Stimulated activated naive CD8-positive, alpha-beta T cell treated with anti-CD3 and anti-CD28 coated beads, Interleukin-15, Interleukin-2, amounts not matched to agents 100 ng/mL and 50 ng/mL, for 24 hours (primary cell): ENCODE measurements around the gene PLET1.

ENCODE experiments used
- H3K27ac Mint-ChIP-seq: one replicate; pipeline ENCODE4 v1.8.0; 2021; ENCODE audit warnings: mild to moderate bottlenecking, mixed read lengths
- H3K27me3 Mint-ChIP-seq: one replicate; pipeline ENCODE4 v1.8.0; 2021; ENCODE audit warnings: mixed read lengths
- H3K36me3 Mint-ChIP-seq: one replicate; pipeline ENCODE4 v1.8.0; 2021; ENCODE audit warnings: low read depth, mixed read lengths
- H3K4me1 Mint-ChIP-seq: one replicate; pipeline ENCODE4 v1.8.0; 2021; ENCODE audit warnings: low read depth, mixed read lengths
- H3K4me3 Mint-ChIP-seq: one replicate; pipeline ENCODE4 v1.8.0; 2021; ENCODE audit warnings: mild to moderate bottlenecking, mixed read lengths
- H3K9me3 Mint-ChIP-seq: one replicate; pipeline ENCODE4 v1.8.0; 2021; ENCODE audit warnings: mixed read lengths

Gene PLET1

GRCh38 chr11:112273066-112273465 lies 12.4 kb upstream of the PLET1 start:
- Mint-ChIP-seq H3K27me3 (no peaks in the 10 kb centered on the region), H3K4me3 (no peak overlapping the region), H3K36me3 (no peaks in the 10 kb centered on the region), H3K27ac (no peak overlapping the region), H3K4me1 (no peaks in the 10 kb centered on the region), H3K9me3 (no peaks in the 10 kb centered on the region)

- no peaks in the 10 kb centered on the region for H3K9me3 Mint-ChIP-seq
- H3K4me1 Mint-ChIP-seq = no peaks in the 10 kb centered on the region
- H3K27me3 Mint-ChIP-seq = no peaks in the 10 kb centered on the region
- no peak overlapping the region for H3K4me3 Mint-ChIP-seq
- no peaks in the 10 kb centered on the region for H3K36me3 Mint-ChIP-seq
- no peak overlapping the region for H3K27ac Mint-ChIP-seq
Measured at GRCh38 chr11:112271242-112271641, 10.6 kb upstream of the PLET1 start.

- Mint-ChIP-seq H3K4me1 (no peaks in the 10 kb centered on the region), H3K36me3 (no peaks in the 10 kb centered on the region), H3K4me3 (no peak overlapping the region), H3K9me3 (no peaks in the 10 kb centered on the region), H3K27ac (no peak overlapping the region), H3K27me3 (no peaks in the 10 kb centered on the region)
Measured at GRCh38 chr11:112270551-112271180, 10.0 kb upstream of the PLET1 start.

GRCh38 chr11:112269139-112269538 lies 8.5 kb upstream of the PLET1 start:
- Mint-ChIP-seq H3K27ac (no peak overlapping the region), H3K36me3 (no peaks in the 10 kb centered on the region), H3K9me3 (no peaks in the 10 kb centered on the region), H3K4me3 (no peak overlapping the region), H3K27me3 (no peaks in the 10 kb centered on the region), H3K4me1 (no peaks in the 10 kb centered on the region)

- no peaks in the 10 kb centered on the region for H3K9me3 Mint-ChIP-seq
- no peaks in the 10 kb centered on the region for H3K36me3 Mint-ChIP-seq
- H3K27ac Mint-ChIP-seq = no peak overlapping the region
- H3K4me1 Mint-ChIP-seq = no peaks in the 10 kb centered on the region
- no peaks in the 10 kb centered on the region for H3K27me3 Mint-ChIP-seq
- H3K4me3 Mint-ChIP-seq = no peak overlapping the region
Measured at GRCh38 chr11:112268406-112268805, 7.7 kb upstream of the PLET1 start.

GRCh38 chr11:112267188-112267591 lies 6.5 kb upstream of the PLET1 start:
- no peaks in the 10 kb centered on the region for H3K27me3 Mint-ChIP-seq
- H3K4me1 Mint-ChIP-seq = no peaks in the 10 kb centered on the region
- H3K4me3 Mint-ChIP-seq = no peak overlapping the region
- H3K27ac Mint-ChIP-seq = no peak overlapping the region
- H3K9me3 Mint-ChIP-seq = no peaks in the 10 kb centered on the region
- H3K36me3 Mint-ChIP-seq = no peaks in the 10 kb centered on the region

- Mint-ChIP-seq H3K9me3 (no peaks in the 10 kb centered on the region), H3K4me3 (no peak overlapping the region), H3K4me1 (no peaks in the 10 kb centered on the region), H3K27ac (no peak overlapping the region), H3K36me3 (no peaks in the 10 kb centered on the region), H3K27me3 (no peaks in the 10 kb centered on the region)
Measured at GRCh38 chr11:112266410-112266778, 5.7 kb upstream of the PLET1 start.

- Mint-ChIP-seq H3K4me3 (no peak overlapping the region), H3K27ac (no peak overlapping the region), H3K36me3 (no peaks in the 10 kb centered on the region), H3K27me3 (no peaks in the 10 kb centered on the region), H3K4me1 (no peaks in the 10 kb centered on the region), H3K9me3 (no peaks in the 10 kb centered on the region)
Measured at GRCh38 chr11:112265659-112266409, 5.2 kb upstream of the PLET1 start.

GRCh38 chr11:112255067-112255720 lies 5.5 kb downstream of the PLET1 start:
- Mint-ChIP-seq H3K36me3 (no peaks in the 10 kb centered on the region), H3K4me1 (no peaks in the 10 kb centered on the region), H3K9me3 (no peaks in the 10 kb centered on the region), H3K27ac (no peak overlapping the region), H3K27me3 (no peaks in the 10 kb centered on the region), H3K4me3 (no peak overlapping the region)

GRCh38 chr11:112253605-112254242 lies 6.9 kb downstream of the PLET1 start:
- no peak overlapping the region for H3K27ac Mint-ChIP-seq
- no peaks in the 10 kb centered on the region for H3K27me3 Mint-ChIP-seq
- no peaks in the 10 kb centered on the region for H3K36me3 Mint-ChIP-seq

GRCh38 chr11:112249871-112250610 lies 10.6 kb downstream of the PLET1 start:
- no peaks in the 10 kb centered on the region for H3K9me3 Mint-ChIP-seq
- H3K27ac Mint-ChIP-seq = no peak overlapping the region
- no peaks in the 10 kb centered on the region for H3K4me1 Mint-ChIP-seq
- no peaks in the 10 kb centered on the region for H3K27me3 Mint-ChIP-seq
- H3K4me3 Mint-ChIP-seq = no peak overlapping the region
- H3K36me3 Mint-ChIP-seq = no peaks in the 10 kb centered on the region

More at GRCh38 chr11:112253605-112254242, 6.9 kb downstream of the PLET1 start:
- no peaks in the 10 kb centered on the region for H3K4me1 Mint-ChIP-seq
- no peak overlapping the region for H3K4me3 Mint-ChIP-seq
- no peaks in the 10 kb centered on the region for H3K9me3 Mint-ChIP-seq

- H3K27ac Mint-ChIP-seq = no peak overlapping the region
- no peaks in the 10 kb centered on the region for H3K4me1 Mint-ChIP-seq
- H3K36me3 Mint-ChIP-seq = peaks cover 9% of the 10 kb centered on the region
- no peak overlapping the region for H3K4me3 Mint-ChIP-seq
- no peaks in the 10 kb centered on the region for H3K27me3 Mint-ChIP-seq
- peaks cover 9% of the 10 kb centered on the region for H3K9me3 Mint-ChIP-seq
Measured at GRCh38 chr11:112248201-112248600, 12.5 kb downstream of the PLET1 start.

- Mint-ChIP-seq H3K36me3 (peaks cover 17% of the 10 kb centered on the region), H3K4me1 (no peaks in the 10 kb centered on the region), H3K9me3 (peaks cover 9% of the 10 kb centered on the region), H3K27ac (no peak overlapping the region), H3K4me3 (no peak overlapping the region), H3K27me3 (no peaks in the 10 kb centered on the region)
Measured at GRCh38 chr11:112247201-112247600, 13.5 kb downstream of the PLET1 start.

GRCh38 chr11:112241486-112241885 lies 19.2 kb downstream of the PLET1 start:
- peaks cover 52% of the 10 kb centered on the region for H3K36me3 Mint-ChIP-seq
- peaks cover 9% of the 10 kb centered on the region for H3K9me3 Mint-ChIP-seq
- no peak overlapping the region for H3K27ac Mint-ChIP-seq
- no peak overlapping the region for H3K4me3 Mint-ChIP-seq
- H3K27me3 Mint-ChIP-seq = no peaks in the 10 kb centered on the region
- no peaks in the 10 kb centered on the region for H3K4me1 Mint-ChIP-seq
